Heart left ventricle (tissue), 16 donors: ENCODE measurements around the gene SLC22A31. TPM values are rescaled to one million over a fixed set of nuclear protein-coding genes. Genes with fewer than 3 reads are reported as not detected.

Source experiments
- ATAC-seq, 4 donors: fragments of 200-7000 bp; cut with Tn5 transposase; one replicate each; pipeline ENCODE4 v1.9.1; 2020 to 2022; ENCODE audit warnings: moderate library complexity in 4 of 4, mild to moderate bottlenecking in 3 of 4, moderate number of reproducible peaks in 1 of 4
- DNase-seq, 5 donors: peaks; one replicate each; pipeline ENCODE4 v3.0.0-alpha.2; 2020
- H3K27ac ChIP-seq, 12 donors: fragments of 200-600 bp; sonication (generic) in 4 of 12; one replicate each; pipeline versions ENCODE4 v1.5.0 to v1.8.0; 2016 to 2022; ENCODE audit warnings: mild to moderate bottlenecking in 2 of 12
- H3K27me3 ChIP-seq, 9 donors: fragments of 200-600 bp; sonication (generic) in 2 of 9; one replicate each; pipeline versions ENCODE4 v1.5.1 to v1.8.0; 2016 to 2022; ENCODE audit warnings: mild to moderate bottlenecking in 3 of 9
- H3K36me3 ChIP-seq, 9 donors: fragments of 200-600 bp; sonication (generic) in 2 of 9; one replicate each; pipeline versions ENCODE4 v1.5.0 to v1.8.0; 2018 to 2022; ENCODE audit warnings: mild to moderate bottlenecking in 2 of 9
- H3K4me1 ChIP-seq, 12 donors: fragments of 200-600 bp; sonication (generic) in 4 of 12; one replicate each; pipeline versions ENCODE4 v1.5.0 to v1.8.0; 2016 to 2022; ENCODE audit warnings: mild to moderate bottlenecking in 3 of 12
- H3K4me3 ChIP-seq, 12 donors: fragments of 200-600 bp; sonication (generic) in 4 of 12; one replicate each; pipeline versions ENCODE4 v1.5.0 to v1.8.0; 2017 to 2022; ENCODE audit warnings: mild to moderate bottlenecking in 9 of 12, moderate library complexity in 4 of 12
- H3K9me3 ChIP-seq, 12 donors: fragments of 200-600 bp; sonication (generic) in 4 of 12; one replicate each; pipeline versions ENCODE4 v1.5.0 to v1.8.0; 2016 to 2022; ENCODE audit warnings: mild to moderate bottlenecking in 1 of 12
- CTCF ChIP-seq, 12 donors: fragments of 200-600 bp; sonication (generic) in 4 of 12; IDR thresholded peaks; one replicate each; pipeline versions ENCODE4 v1.5.0 to v1.8.0; 2018 to 2022; ENCODE audit warnings: antibody characterized with exemption in 12 of 12, mild to moderate bottlenecking in 5 of 12
- POLR2A ChIP-seq, 2 donors: fragments of 450-650 bp; IDR thresholded peaks; one replicate each; pipeline ENCODE4 v1.6.1; 2017; ENCODE audit warnings: antibody characterized with exemption in 2 of 2, mild to moderate bottlenecking in 2 of 2, moderate library complexity in 2 of 2
- WGBS, 4 donors: extraction: QIAGEN DNeasy Blood & Tissue Kit in 2 of 4; methylation state at CpG; one replicate each; pipeline versions ENCODE4 v1.1.5 to v1.1.7; 2013 to 2018; 5-methylcytosine and 5-hydroxymethylcytosine counted together
- intact Hi-C, 10 donors: fragments of 100-400 bp; cut with DNase I; formaldehyde crosslinking; loops; one replicate each; pipeline versions ENCODE4 v1.11.1 to v1.14.2; 2022
- polyA plus RNA-seq, 2 donors: library from polyadenylated mRNA; stranded (reverse); fragments of 200-250 nt; gene quantifications; one replicate each; pipeline ENCODE4 v1.2.3, GENCODE V29; 2013
- total RNA-seq, 9 donors: library from RNA; depleted of rRNA in 2 of 9; stranded (reverse); fragments of >200 nt in 2 of 9; fragmentation: NEBNext Ultra II Directional in 3 of 9; extraction: Animal tissue kit (Norgen Biotek cat#: 25700) in 3 of 9; gene quantifications; one replicate each; pipeline versions ENCODE4 v1.1.0 to v1.2.4, GENCODE V29; 2016 to 2023
- donor health status: ischemic (EF 13 %, LVEDD 7.1; RV severe dilation, severe dysfunction).
- donor health status: healthy with polysubstance abuse.
- donor health status: DM: no; HTN: yes; CAD: no.
- donor health status: DM: no; HTN: no; CAD: no.
- donor health status: ischemic (EF 25% LVEDD 6.9; RV normal size, moderate dysfunction).
- donor health status: ischemic (EF 25% LVEDD 5.7; RV mildly dilated, moderate dysfunction).
- donor health status: healthy.
- donor health status: DM: yes; HTN: yes; CAD: no.
- donor health status: ischemic (EF 35%, LVEDD 5.7; RV mildly dilated, moderate dysfunction).
- donor health status: nonischemic (EF 11% LVEDD 7.7; RV severe dilation, severe dysfunction).
- donor health status: DM: yes; HTN: yes; CAD: no.
- donor health status: PGD.
- donor health status: ischemic (EF 29% LVEDD 5.4; RV normal size, mild dysfunction).
- donor health status: nonischemic (EF 23%, LVEDD 6.1; RV moderate dilation, normal function).

SLC22A31 gene
- total and polyA plus RNA-seq, 11 donors: 0.07 TPM; not detected in 10

GRCh38 chr16:89159066-89159849 is 41.1 kb downstream of the SLC22A31 start:
- TF ChIP-seq CTCF (IDR thresholded peaks at IDR 0.05) (no peak), POLR2A (IDR thresholded peaks at IDR 0.05) (no peak)
- H3K4me3 ChIP-seq: no peak overlapping the region
- no peaks in the 10 kb centered on the region for H3K9me3 ChIP-seq
- peaks cover 0 to 4% (median 0%) of the 10 kb centered on the region in 9 donors for H3K27me3 ChIP-seq
- no peak for ATAC-seq
- no peak overlapping the region for H3K27ac ChIP-seq
- no peak for DNase-seq
- H3K36me3 ChIP-seq: no peaks in the 10 kb centered on the region
- H3K4me1 ChIP-seq: peaks cover 10 to 30% (median 26%) of the 10 kb centered on the region in 12 donors
- 84 to 92% (median 88%) methylated on average over 20 to 48 of the region's 48 CpGs for WGBS, 4 donors
- intact Hi-C loops: no loop called here

GRCh38 chr16:89157778-89158177 is 42.6 kb downstream of the SLC22A31 start:
- 92 to 95% (median 93%) methylated on average over 12 of the region's 12 CpGs for WGBS, 4 donors
- H3K4me3 ChIP-seq: no peak overlapping the region
- DNase-seq (no peak), ATAC-seq (no peak)
- no peak for TF ChIP-seq POLR2A (IDR thresholded peaks at IDR 0.05)
- TF ChIP-seq CTCF (IDR thresholded peaks at IDR 0.05): no peak
- H3K36me3 ChIP-seq: no peaks in the 10 kb centered on the region
- no peak overlapping the region for H3K27ac ChIP-seq
- H3K9me3 ChIP-seq: no peaks in the 10 kb centered on the region
- peaks cover 10 to 30% (median 25%) of the 10 kb centered on the region in 12 donors for H3K4me1 ChIP-seq
- intact Hi-C loops: no loop called here
- H3K27me3 ChIP-seq: peaks cover 0 to 4% (median 0%) of the 10 kb centered on the region in 9 donors

DNA sequence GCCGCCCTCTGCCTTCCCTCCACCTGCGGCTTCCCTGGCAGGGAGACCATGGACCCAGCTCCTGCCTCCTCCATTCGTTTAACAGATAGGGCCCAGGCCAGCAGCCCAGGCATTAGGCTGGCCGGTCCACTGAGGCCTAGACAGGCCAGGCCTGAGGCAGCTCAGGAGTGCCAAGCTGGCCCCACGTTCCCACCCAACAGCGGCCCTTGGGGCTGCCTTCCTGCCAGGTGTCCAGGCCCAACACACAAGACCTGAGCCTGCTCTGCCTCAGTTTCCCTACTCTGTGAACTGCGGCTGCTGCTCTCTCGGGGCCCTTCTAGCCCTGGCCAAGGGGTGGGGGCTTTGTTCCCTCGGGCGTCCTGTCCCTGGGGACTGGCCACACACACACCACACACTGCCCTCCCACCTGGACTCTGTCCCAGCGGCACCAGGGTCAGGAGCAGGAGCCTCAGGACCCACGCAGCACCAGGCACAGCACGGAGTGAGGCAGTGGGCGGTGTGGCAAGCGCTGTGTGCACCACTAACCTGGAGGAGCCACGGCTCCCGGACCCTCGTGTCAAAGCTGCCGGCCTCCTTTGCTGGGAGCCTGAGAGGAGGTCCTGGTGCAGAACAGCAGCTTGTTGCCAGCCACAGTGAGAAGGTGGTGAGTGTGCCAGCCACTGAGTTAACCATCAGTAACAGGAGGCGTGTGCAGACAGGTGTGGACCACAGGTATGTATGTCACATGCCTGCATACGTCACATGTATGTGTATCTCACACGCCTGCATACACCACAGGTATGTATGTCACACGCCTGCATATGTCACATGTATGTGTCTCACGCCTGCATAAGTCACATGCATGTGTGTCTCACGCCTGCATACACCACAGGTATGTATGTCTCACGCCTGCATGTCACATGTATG is 43.3 kb downstream of the SLC22A31 start:
- WGBS, 4 donors: 78 to 81% (median 80%) methylated on average over 21 to 26 of the region's 26 CpGs

More for the DNA sequence above, 43.3 kb downstream of the SLC22A31 start:
- ATAC-seq: no peak
- H3K4me1 ChIP-seq: peaks cover 10 to 30% (median 25%) of the 10 kb centered on the region in 12 donors
- H3K4me3 ChIP-seq: no peak overlapping the region
- no peak for DNase-seq
- peaks cover 0 to 6% (median under 1%) of the 10 kb centered on the region in 9 donors for H3K36me3 ChIP-seq
- no peak for TF ChIP-seq POLR2A (IDR thresholded peaks at IDR 0.05)
- no peak for TF ChIP-seq CTCF (IDR thresholded peaks at IDR 0.05)
- peaks cover 0 to 4% (median 0%) of the 10 kb centered on the region in 9 donors for H3K27me3 ChIP-seq
- H3K27ac ChIP-seq: no peak overlapping the region
- intact Hi-C loops: no loop called here
- H3K9me3 ChIP-seq: no peaks in the 10 kb centered on the region
